SKM-1 treated with dmso at 0.1 percent for 144 hours (cell line): Measurements from ENCODE around the gene ACKR3.

Source experiments
- DNase-seq: peaks from one replicate; lab custom pipeline; 2025; ENCODE audit not compliant: unreplicated experiment; lab: John Stamatoyannopoulos, UW

The ACKR3 gene

GRCh38 chr2:236568068-236568921 lies 1.3 kb upstream of the ACKR3 start:
- no peak for DNase-seq

GRCh38 chr2:236568922-236569572 lies 578 bp upstream of the ACKR3 start:
- no peak for DNase-seq

- no peak for DNase-seq
Measured at GRCh38 chr2:236570081-236570868, 650 bp downstream of the ACKR3 start.

- DNase-seq: no peak
Measured at GRCh38 chr2:236571145-236571544, 1.5 kb downstream of the ACKR3 start.

- DNase-seq: no peak
Measured at GRCh38 chr2:236572482-236572881, 2.9 kb downstream of the ACKR3 start.

- no peak for DNase-seq
Measured at GRCh38 chr2:236573066-236573929, 3.7 kb downstream of the ACKR3 start.

GRCh38 chr2:236574000-236574399 lies 4.4 kb downstream of the ACKR3 start:
- no peak for DNase-seq

GRCh38 chr2:236574424-236575145 lies 5.0 kb downstream of the ACKR3 start:
- no peak for DNase-seq

GRCh38 chr2:236575510-236575909 lies 5.9 kb downstream of the ACKR3 start:
- no peak for DNase-seq

- no peak for DNase-seq
Measured at GRCh38 chr2:236576087-236576486, 6.5 kb downstream of the ACKR3 start.

- peak; percentile 96 for DNase-seq
Measured at GRCh38 chr2:236576953-236577352, 7.3 kb downstream of the ACKR3 start.

- no peak for DNase-seq
Measured at GRCh38 chr2:236577481-236578410, 8.1 kb downstream of the ACKR3 start.

GRCh38 chr2:236578411-236578846 lies 8.8 kb downstream of the ACKR3 start:
- DNase-seq: no peak

- no peak for DNase-seq
Measured at GRCh38 chr2:236579048-236579745, 9.6 kb downstream of the ACKR3 start.

- DNase-seq: no peak
Measured at GRCh38 chr2:236579746-236580315, 10.2 kb downstream of the ACKR3 start.

- no peak for DNase-seq
Measured at GRCh38 chr2:236580746-236581355, 11.2 kb downstream of the ACKR3 start.

- DNase-seq: no peak
Measured at GRCh38 chr2:236581546-236581945, 11.9 kb downstream of the ACKR3 start.

GRCh38 chr2:236582968-236583367 lies 13.3 kb downstream of the ACKR3 start:
- DNase-seq: no peak
